ENCODE measurements around the gene PFKP.
"Not testable (repeated sequence)": the region's sequence is repeated elsewhere in the genome, so short reads cannot be mapped to it uniquely, and the experiment has no call there.

Gene PFKP

DNA sequence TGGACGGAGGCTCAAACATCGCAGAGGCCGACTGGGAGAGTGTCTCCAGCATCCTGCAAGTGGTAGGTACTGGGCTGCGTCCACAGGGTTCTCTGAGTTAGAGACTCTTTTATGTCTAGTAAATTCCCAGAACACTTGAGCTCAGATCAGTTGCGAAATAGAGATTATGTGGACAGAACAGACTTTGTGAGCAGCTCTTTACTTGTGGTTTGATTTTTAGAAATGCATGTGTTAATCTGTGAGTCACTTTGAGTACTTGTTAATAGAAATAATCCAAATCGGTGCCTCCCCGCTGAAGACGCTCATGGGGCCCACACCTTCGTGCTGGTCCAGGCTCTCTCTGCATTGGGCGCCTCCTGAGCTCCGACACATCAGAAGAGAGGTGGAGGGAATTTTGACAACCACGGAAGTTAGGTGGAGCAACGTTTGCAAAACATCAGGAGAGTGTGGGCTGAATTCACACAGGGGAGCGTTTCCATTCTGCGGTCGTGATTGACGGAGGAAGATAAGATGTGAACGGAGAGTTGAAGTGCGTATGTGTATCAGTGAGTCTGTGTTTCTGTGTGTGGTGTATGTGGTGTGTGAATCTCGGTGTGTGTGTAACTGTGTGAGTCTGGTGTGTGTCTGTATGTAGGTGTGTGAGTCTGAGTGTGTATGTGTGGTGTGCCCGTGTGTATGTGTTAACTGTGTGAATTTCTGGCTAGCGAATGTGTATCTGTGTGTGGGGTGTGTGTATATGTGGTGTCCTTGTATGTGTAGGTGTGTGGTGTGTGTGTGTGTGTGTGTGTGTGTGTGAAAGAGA, 32.1 kb downstream of the PFKP start:
- DNase-seq, result no peak

DNA sequence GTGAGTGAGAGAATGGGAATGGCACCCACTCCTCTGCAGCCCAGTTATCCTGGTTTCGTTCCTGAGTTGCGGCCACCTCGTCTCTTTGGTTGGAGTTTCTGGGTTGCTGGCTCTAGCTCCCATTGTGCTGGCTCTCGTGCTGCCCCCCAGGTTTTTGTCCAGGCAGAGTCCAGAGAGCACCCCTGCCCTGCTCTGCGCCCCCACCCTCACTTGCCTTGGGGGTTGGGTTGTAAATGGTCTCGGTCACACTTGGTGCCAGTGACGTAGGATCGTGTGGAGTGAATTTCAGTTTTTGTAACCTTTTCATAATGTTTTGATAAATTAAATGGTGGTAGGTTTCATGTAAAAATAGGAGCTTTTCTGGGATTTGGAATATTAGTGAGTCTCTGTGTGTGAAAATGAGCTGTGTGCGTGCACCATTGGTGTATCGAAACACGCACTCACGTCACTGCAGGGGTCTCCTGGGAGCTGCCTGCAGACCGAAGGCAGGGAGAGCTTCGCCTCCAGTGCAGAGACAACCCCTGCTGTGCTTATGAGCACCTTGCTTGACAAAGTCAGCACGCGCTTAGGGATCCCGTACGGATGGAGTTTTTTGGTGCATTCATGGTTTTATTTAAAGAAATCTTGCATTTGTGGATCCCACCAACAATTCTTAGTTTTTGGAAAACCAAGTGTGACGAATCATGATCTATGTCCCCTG, 32.9 kb downstream of the PFKP start:
- no peak for DNase-seq

DNA sequence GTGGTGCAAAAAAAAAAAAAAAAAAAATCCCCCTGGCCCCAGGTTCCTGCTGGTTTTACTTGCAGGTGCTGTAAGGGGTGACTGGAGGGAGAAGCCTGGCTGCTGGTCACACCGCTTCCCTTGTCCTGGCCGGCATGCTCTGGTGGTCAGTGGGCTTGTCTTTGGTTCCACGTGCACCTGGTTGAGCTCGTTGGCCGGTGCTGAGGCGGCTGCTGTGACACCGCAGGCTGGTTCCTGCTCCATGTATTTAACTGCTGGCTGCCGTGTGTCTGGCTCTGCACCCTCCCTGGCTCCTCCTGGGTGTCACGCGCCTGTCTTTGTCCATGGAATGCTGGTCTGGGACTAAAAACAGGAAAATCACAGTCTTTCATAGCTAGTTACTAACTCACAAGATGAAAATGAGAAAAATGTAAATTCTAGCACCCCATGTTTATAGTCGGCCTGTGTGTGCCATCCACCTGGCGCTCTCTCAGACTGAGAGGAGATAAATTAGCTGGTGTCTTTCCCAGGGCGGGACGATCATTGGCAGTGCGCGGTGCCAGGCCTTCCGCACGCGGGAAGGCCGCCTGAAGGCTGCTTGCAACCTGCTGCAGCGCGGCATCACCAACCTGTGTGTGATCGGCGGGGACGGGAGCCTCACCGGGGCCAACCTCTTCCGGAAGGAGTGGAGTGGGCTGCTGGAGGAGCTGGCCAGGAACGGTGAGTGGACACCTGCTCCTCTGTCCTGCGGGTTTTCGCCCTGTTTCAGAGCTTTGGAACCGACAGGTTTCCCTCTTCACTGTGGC, 33.7 kb downstream of the PFKP start:
- no peak for DNase-seq

DNA sequence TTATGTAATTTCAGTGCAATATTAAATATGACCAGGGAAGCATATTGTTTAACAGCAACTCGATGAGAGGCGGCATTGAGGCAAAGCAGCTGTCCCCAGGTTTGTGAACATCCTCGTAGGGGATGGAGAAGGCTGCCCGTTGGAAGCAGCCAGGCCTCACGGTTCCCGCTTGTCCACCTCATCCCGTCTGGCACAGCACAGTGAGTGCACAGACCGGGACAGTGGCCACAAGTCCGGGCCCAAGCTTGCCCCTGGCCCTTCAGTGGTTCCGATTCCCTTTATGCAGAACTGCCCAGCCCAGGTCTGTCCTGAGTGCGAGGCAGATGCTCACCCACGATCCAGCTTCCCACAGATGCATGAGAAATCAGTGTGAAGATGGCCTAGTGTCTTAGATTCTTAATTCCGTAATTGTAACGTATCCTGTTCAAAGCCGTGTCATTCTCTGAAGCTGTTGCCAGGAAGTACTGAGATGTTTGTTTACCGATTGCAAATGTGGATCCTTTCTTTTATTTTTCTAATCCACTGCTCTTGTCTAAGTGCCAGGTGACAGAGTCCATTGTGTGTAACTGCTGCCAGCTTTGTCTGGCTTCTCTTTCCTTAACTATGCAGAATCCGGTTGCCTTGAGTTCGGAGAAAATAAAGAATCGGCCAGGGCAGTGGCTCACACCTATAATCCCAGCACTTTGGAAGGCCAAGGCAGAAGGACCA, 35.5 kb downstream of the PFKP start:
- DNase-seq, result no peak

DNA sequence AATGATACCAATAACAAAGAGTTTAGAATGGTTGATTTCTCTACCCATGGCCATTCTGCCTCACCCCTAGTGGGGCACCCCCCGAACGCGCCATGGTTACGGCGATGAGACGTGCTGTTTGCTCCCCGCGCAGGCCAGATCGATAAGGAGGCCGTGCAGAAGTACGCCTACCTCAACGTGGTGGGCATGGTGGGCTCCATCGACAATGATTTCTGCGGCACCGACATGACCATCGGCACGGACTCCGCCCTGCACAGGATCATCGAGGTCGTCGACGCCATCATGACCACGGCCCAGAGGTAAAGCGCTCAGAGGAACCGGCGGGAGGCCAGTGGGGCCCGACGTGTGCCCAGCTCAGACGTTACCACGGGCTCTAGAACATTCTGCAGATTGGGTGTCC, 36.3 kb downstream of the PFKP start:
- DNase-seq, result no peak

DNA sequence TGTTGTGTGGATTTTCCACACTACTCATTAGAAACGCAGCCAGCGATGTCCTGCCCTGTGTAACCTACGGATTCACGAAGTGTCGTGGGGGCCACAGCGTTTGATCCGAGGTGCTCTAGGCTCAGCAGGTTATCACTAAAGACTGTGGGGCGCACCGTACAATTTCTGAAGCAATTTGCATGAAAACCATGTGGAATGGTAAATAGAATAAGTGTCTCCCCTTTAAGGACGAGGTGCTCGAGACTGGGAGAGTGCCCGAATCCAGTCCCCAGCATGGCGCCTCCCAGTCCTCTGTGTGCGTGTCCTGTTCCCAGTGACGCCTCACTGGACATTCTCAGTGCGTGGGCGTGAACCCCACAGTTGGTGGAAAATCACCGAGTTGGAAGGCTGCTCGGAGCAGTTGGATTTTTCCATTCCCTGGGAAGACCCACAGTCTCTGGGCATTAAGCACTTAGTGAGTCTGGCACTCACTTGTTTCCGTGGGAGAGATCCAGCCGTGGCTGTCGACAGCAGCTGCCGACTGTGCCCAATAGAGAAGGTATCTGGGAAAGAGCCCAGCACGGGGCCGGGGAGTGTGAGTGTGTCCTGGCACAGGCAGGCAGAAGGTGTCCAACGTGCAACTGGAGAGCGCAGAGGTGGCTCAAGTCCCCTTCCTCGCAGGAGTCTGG, 37.0 kb downstream of the PFKP start:
- no peak for DNase-seq

DNA sequence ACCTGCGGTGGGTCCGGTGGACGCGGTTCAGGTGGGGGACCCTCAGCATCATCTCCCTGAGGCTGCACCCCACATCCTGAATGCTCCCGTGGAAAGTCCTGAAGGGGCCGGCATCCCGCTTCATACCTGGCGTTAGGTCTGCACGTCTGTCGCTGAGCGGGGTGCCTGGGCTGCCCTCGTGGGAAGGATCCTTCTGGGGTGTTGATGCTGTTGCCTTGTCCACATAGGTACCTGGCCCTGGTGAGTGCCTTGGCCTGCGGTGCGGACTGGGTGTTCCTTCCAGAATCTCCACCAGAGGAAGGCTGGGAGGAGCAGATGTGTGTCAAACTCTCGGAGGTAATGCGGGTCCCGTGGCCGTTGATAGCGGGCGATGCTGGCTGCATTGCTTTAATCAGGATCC, 37.8 kb downstream of the PFKP start:
- DNase-seq, result no peak

DNA sequence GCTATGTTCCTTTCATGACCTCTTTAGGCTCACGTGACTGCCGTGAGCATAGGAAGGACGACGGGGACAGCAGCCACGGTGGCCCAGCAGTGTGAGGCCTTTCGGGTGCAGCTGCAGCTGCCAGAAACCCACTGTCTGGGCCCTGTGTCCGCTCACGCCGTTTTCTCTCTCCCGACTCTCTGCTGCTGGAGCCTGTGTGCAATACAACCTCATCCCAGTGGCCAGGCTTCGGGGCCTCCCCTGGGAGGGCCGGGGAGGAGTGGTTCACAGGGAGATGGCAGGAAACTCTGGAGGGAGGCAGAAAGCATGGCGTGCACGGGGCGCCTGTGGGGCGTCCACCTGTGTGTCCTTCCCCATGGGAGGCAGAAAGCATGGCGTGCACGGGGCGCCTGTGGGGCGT, 38.6 kb downstream of the PFKP start:
- no peak for DNase-seq

DNA sequence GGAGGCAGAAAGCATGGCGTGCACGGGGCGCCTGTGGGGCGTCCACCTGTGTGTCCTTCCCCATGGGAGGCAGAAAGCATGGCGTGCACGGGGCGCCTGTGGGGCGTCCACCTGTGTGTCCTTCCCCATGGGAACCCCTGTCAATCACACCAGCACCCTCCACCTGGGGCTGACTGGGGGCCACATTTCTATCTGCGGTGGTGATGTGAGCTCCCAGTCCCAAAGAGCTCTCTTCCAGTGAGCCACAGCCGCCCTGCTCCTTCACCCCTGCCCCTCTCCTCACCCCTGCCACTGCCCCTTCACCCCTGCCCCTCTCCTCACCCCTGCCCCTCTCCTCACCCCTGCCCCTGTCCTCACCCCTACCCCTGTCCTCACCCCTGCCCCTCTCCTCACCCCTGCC, 39.0 kb downstream of the PFKP start:
- DNase-seq, result not testable (repeated sequence)

DNA sequence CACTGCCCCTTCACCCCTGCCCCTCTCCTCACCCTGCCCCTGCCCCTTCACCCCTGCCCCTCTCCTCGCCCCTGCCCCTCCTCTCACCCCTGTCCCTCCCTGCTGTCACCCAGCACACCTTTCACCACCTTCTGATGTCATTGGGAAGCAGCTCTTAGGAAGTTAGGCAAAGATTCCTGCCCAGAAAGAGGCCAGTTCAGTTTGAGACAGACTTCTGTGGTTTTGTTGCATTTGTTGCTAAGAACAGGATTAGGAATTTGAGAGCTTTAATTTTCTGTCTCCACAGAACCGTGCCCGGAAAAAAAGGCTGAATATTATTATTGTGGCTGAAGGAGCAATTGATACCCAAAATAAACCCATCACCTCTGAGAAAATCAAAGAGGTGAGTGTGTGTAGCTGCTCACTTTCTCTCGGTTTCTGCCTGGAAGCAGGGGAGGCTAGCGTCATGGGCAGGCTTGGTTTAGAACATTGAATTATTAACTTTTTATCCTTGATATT, 39.6 kb downstream of the PFKP start:
- no peak for DNase-seq

DNA sequence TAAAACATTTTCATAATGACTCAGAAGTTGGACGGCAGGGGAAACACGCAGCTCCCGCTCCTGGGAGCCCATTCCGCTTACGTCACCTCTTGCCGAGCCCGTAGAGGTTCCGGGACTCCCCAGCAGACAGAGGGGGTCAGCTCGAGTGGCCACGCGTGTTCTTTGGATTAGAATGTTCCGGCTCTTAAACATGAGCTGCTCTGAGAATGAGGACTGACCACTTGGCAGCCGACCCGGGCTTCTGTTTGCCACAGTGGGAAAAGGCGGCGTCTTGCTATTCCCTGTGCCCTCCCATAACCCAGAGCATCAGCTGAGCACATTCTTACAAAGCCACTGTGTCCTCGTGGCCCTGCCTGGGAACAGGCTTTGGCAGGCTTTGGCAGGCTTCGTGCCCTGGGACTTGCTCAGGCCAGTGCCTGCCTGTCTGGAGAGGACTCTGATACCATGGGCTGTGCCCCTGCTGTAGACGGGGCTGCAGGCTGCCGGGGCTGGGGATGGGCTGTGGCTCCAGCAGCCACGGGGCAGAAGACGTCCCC, 40.1 kb downstream of the PFKP start:
- no peak for DNase-seq

DNA sequence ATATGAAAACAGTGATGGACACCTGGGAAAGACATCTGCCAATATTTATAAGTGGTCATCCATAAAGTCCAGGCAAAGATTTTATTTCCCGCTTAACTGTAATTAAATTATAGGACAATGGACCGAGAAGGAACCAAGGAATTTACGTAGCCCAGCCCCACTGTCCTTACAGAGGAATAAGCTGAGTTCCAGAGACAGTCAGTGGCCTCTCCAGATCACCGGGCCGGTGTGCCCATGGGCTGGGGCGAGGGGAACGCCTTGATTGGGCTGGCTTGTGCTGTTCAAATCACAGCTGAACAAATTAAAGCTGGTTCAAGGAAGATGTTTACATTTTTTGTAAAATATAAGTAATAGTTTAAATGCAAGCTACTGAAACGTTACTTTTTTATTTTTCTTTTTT, 40.7 kb downstream of the PFKP start:
- DNase-seq, result no peak

DNA sequence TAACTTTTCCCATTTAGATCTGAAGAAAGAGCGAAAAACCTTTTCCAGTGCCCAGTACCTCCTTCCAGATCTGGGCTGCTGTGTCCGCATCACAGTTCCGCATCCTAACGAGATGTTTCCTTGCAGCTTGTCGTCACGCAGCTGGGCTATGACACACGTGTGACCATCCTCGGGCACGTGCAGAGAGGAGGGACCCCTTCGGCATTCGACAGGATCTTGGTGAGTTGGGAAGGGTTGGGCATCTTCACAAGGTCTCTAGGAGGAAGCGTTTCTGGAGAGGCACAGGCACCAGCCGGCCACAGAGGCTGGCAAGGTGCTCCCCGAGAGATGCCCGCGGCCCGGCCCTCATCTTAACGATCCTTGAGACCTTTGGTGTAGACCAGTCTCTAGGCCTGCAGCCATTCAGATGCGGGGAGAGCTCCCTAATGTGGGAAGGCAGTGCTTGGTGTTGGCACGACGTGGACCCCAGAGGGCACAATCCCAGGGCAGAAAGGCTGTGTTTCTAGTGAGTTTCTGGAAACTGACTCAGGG, 41.3 kb downstream of the PFKP start:
- DNase-seq, result no peak

DNA sequence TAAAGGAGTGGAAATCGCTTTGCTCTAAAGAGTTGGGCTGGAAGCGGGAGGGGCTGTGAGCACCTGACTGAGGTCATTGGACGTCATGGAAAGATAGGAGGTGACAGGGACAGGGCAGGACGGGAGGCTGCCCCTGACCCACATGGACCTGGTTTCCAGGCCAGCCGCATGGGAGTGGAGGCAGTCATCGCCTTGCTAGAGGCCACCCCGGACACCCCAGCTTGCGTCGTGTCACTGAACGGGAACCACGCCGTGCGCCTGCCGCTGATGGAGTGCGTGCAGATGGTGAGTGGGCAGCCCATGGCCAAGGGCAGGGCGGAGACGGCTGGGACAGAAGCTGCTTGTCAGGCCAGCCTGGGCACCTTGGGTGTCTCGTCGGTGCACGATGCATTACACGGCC, 41.8 kb downstream of the PFKP start:
- DNase-seq, result no peak

DNA sequence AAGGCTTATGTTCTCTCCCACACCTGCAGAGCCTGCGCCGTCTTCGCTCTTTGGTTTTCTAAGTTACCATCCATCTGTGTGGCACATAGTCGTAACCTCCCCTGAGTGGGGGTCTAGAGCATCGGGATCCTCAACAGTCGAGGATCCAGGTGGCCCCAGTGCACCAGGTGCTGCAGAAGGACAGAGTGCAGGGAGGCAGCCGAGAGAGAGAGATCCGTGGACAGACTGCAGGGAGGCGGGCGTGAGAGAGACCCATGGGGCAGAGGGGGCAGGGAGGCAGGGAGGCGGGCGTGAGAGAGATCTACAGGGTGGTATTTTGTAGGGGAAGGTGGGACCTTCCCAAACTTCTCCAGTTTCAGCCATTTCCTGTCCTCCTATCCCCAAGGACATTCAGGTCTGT, 42.3 kb downstream of the PFKP start:
- no peak for DNase-seq

DNA sequence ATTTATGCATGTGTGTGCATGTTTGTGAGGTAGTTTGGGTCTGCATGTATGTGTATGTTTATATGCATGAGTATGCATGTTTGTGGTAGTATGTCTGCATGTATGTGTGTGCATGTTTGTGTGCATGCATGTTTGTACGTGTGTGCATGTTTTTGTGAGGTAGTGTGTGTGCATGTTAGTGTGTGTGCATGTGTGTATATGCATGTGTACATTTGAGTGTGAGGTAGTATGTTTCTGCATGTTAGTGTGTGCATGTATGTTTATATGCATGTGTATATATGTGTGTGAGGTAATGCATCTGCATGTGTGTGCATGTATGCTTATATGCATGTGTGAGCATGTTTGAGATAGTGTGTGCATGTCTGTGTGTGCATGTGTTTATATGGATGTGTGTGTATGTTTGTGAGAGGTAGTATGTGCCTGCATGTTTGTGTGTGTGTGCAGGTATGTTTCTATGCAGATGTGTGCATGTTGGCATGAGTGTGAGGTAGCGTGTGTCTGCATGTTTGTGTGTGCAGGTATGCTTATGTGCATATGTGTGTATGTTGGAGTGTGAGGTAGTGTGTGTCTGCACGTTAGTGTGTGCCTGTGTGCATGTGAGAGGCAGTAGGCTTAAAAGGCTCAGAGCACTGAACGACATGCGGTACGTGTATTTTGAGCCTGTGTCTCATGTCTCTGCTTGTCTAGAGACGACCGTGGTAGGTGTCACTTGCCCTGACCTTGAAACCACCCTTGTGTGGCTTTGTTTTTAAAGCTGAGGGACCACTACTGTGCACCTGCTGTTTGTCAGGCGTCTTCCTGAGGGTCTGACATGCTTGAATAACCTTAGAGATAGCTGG, 43.7 kb downstream of the PFKP start:
- DNase-seq, result no peak

DNA sequence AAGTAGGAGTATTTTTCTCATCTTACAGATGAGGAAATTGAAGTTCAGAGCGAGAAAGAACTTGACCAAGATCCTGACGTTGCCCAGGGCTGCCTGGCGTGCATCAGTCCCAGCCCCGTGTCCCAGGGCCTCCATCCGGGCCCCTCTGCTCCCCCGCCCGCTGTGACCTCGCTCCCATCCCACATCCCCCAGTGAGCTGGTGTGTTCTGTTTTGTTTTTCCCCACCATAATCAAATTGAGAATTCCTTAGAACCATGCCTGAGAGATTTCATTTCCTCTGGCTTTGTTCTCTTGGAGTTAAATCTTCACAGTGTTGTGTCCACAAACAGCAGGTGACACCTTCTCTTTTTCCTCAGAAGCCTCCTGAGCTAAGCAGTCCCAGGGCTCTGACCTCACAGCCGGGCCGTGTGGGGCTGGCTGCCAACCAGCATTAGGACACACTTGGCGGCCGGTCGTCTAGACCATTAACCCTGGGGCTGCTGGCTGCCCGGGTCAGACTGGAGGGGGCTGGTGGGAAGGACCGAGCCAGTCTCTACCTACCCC, 44.3 kb downstream of the PFKP start:
- DNase-seq, result no peak

DNA sequence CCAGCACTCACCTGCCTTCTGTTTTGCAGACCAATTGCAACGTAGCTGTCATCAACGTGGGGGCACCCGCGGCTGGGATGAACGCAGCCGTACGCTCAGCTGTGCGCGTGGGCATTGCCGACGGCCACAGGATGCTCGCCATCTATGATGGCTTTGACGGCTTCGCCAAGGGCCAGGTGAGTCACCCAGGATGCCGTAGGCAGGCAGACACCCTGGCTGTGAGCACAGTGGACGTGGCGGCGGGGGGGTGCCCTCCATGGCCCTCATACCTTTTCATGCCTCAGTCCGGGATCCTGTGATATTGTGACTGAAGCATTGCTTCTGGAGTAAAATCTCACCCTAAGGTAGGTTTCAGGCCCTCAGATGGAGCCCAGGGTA, 46.0 kb downstream of the PFKP start:
- DNase-seq, result no peak

DNA sequence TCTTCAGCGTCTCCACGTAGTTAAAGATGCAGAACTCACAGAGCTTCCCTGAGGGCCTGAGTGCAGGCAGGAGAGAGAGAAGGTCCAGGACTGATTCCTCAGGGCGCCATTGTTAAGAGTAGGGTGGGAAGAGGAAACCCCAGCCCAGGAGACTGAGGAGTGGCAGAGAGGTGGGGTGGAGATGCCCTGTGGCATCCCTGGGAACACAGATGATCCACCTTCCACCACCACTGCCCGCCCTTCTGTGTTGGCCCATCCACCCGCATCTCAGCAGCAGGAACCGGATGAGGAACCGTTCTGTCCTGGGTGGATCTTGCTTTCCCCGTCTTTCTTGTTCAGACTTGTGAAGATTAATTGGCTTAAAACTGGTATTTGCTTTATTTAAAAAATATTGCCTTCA, 48.3 kb downstream of the PFKP start:
- no peak for DNase-seq

DNA sequence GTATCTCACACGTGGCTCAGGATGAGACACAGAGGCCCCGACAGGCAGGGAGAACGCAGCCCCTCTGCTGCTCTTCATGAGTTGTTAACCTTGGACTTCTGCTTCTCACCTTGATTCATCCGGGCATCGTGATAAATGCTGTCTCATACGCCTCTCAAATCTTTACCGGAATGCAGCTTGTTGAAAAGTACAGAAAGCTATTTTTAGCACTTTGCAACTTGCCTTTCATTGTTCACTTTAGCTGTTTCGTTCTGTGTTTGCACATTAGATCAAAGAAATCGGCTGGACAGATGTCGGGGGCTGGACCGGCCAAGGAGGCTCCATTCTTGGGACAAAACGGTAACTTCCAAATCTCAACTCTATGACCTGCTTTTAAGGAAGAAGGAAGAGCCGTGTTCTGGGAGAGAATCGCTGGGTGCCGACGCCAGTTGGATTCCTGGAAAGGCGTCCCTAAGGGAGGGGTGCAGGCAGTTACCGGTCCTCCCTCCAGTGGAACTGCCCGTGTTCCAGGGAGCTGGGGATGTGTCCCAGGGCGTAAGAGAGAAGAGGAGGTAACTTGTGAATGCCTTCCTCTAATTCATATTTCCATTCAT, 49.3 kb downstream of the PFKP start:
- no peak for DNase-seq

All from T-helper 2 cell (primary cell).